ENCODE measurements around the gene MEPCE.

GRCh38 chr7:100425347-100425746, 4.3 kb upstream of the MEPCE start:
- TF ChIP-seq POLR2A (IDR thresholded peaks at IDR 0.05): no peak
- TF ChIP-seq, protein P1, sequence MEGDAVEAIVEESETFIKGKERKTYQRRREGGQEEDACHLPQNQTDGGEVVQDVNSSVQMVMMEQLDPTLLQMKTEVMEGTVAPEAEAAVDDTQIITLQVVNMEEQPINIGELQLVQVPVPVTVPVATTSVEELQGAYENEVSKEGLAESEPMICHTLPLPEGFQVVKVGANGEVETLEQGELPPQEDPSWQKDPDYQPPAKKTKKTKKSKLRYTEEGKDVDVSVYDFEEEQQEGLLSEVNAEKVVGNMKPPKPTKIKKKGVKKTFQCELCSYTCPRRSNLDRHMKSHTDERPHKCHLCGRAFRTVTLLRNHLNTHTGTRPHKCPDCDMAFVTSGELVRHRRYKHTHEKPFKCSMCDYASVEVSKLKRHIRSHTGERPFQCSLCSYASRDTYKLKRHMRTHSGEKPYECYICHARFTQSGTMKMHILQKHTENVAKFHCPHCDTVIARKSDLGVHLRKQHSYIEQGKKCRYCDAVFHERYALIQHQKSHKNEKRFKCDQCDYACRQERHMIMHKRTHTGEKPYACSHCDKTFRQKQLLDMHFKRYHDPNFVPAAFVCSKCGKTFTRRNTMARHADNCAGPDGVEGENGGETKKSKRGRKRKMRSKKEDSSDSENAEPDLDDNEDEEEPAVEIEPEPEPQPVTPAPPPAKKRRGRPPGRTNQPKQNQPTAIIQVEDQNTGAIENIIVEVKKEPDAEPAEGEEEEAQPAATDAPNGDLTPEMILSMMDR (IDR thresholded peaks at IDR 0.05): no peak
